SK-N-SH (cell line): Measurements from ENCODE around the gene RPL5. TPM values are rescaled to one million over a fixed set of nuclear protein-coding genes. Genes with fewer than 3 reads are reported as not detected.
A peak's percentile ranks its signal among the peaks of the same experiment; 100 is the strongest.

Experiments
- CTCF ChIA-PET: fragments of 300-600, 350-600 bp; formaldehyde crosslinking; extraction: SDS; loops from one replicate; lab custom pipeline; 2021; lab: Yijun Ruan, JAX
- POLR2A ChIA-PET: fragments of 350-600 bp; sonication (Branson Sonifier 250); formaldehyde crosslinking; extraction: SDS; loops from one replicate; lab custom pipeline; 2020; ENCODE audit warnings: antibody characterized with exemption, inconsistent platforms; lab: Yijun Ruan, JAX
- DNase-seq: peaks from one replicate; pipeline ENCODE4 v3.0.0; 2012
- H2AFZ ChIP-seq: fragments of 200-600 bp; sonication (generic); 2 replicates; pipeline ENCODE4 v1.8.1; 2016; ENCODE audit warnings: antibody characterized with exemption, mild to moderate bottlenecking, low read depth
- H3F3A ChIP-seq: fragments of 200-600 bp; sonication (generic); replicated peaks from 2 replicates; pipeline ENCODE3; 2016; ENCODE audit warnings: antibody characterized with exemption, mild to moderate bottlenecking; ENCODE audit not compliant: insufficient read depth
- H3K27ac ChIP-seq, 2 experiments: fragments of 200-500 bp in 1 of 2; fragments of 200-600 bp in 1 of 2; sonication (Bioruptor generic) in 1 of 2; sonication (generic), shearing (Covaris generic) in 1 of 2; 2 replicates each; pipeline versions ENCODE4 v1.5.1 to v1.6.1; 2014 to 2016; ENCODE audit warnings: low read depth in 2 of 2, inconsistent platforms in 1 of 2, low read length in 1 of 2, mild to moderate bottlenecking in 1 of 2, mixed read lengths in 1 of 2
- H3K27me3 ChIP-seq: fragments of 200-600 bp; sonication (generic), shearing (Covaris generic); 2 replicates; pipeline ENCODE4 v1.6.1; 2016; ENCODE audit warnings: mixed run types; ENCODE audit not compliant: insufficient read depth
- H3K36me3 ChIP-seq, 2 experiments: fragments of 200-500 bp in 1 of 2; fragments of 200-600 bp in 1 of 2; sonication (Bioruptor generic) in 1 of 2; sonication (generic) in 1 of 2; replicated peaks in 1 of 2; 2 replicates each; pipeline versions ENCODE3 to v1.5.1; 2014 to 2016; ENCODE audit warnings: low read length in 1 of 2, mild to moderate bottlenecking in 1 of 2; ENCODE audit not compliant: insufficient read depth in 2 of 2, control insufficient read depth in 1 of 2
- H3K4me1 ChIP-seq, 2 experiments: fragments of 200-500 bp in 1 of 2; fragments of 200-600 bp in 1 of 2; sonication (Bioruptor generic) in 1 of 2; sonication (generic), shearing (Covaris generic) in 1 of 2; 2 replicates each; pipeline versions ENCODE4 v1.5.1 to v1.6.1; 2014 to 2016; ENCODE audit warnings: low read depth in 1 of 2, low read length in 1 of 2, mixed run types in 1 of 2; ENCODE audit not compliant: insufficient read depth in 2 of 2, control insufficient read depth in 1 of 2
- H3K4me2 ChIP-seq: fragments of 200-600 bp; sonication (generic), shearing (Covaris generic); 2 replicates; pipeline ENCODE4 v1.6.1; 2017; ENCODE audit warnings: mixed run types
- H3K4me3 ChIP-seq, 2 experiments: fragments of 200-500 bp in 1 of 2; fragments of 200-600 bp in 1 of 2; sonication (Bioruptor generic) in 1 of 2; sonication (generic), shearing (Covaris generic) in 1 of 2; 2 replicates each; pipeline versions ENCODE4 v1.5.1 to v1.8.1; 2014 to 2016; ENCODE audit warnings: low read depth in 2 of 2, inconsistent platforms in 1 of 2, low read length in 1 of 2, mild to moderate bottlenecking in 1 of 2, mixed read lengths in 1 of 2, moderate library complexity in 1 of 2
- H3K79me2 ChIP-seq: fragments of 200-600 bp; sonication (generic); 2 replicates; pipeline ENCODE4 v1.8.1; 2017; ENCODE audit warnings: mild to moderate bottlenecking; ENCODE audit not compliant: insufficient read depth
- H3K9ac ChIP-seq: fragments of 200-600 bp; sonication (generic); 2 replicates; pipeline ENCODE4 v1.6.1; 2017; ENCODE audit warnings: mixed run types
- H3K9me2 ChIP-seq: fragments of 200-600 bp; sonication (generic); 2 replicates; pipeline ENCODE4 v1.6.1; 2017; ENCODE audit warnings: mixed run types
- H3K9me3 ChIP-seq: fragments of 200-600 bp; sonication (generic); 2 replicates; pipeline ENCODE4 v1.6.1; 2017; ENCODE audit warnings: mixed run types, mild to moderate bottlenecking, moderate library complexity
- H4K20me1 ChIP-seq: fragments of 200-600 bp; sonication (generic); 2 replicates; pipeline ENCODE4 v1.6.1; 2017; ENCODE audit warnings: mild to moderate bottlenecking, mixed run types; ENCODE audit not compliant: insufficient read depth
- CTCF ChIP-seq: fragments of 200-600 bp; sonication (generic); IDR thresholded peaks from 2 replicates; pipeline ENCODE4 v1.6.1; 2017; ENCODE audit warnings: antibody characterized with exemption, mild to moderate bottlenecking, moderate library complexity
- ELF1 ChIP-seq: IDR thresholded peaks from 2 replicates; pipeline ENCODE4 v1.4.0; 2012
- EZH2phosphoT487 ChIP-seq: fragments of 200-600 bp; sonication (generic); IDR thresholded peaks from 2 replicates; pipeline ENCODE4 v1.6.1; 2017; ENCODE audit warnings: low read depth, mixed run types, mild to moderate bottlenecking, antibody characterized with exemption, moderate library complexity, borderline replicate concordance
- FOSL2 ChIP-seq: IDR thresholded peaks from 2 replicates; pipeline ENCODE4 v1.4.0; 2012; ENCODE audit warnings: low read depth, mild to moderate bottlenecking, moderate library complexity, borderline replicate concordance
- FOXJ3 ChIP-seq: sonication (generic); formaldehyde crosslinking; IDR thresholded peaks from 2 replicates; pipeline ENCODE4 v1.5.1; 2020; ENCODE audit warnings: mild to moderate bottlenecking, missing genetic modification reagents
- GABPA ChIP-seq: IDR thresholded peaks from 2 replicates; pipeline ENCODE4 v1.4.0; 2012; ENCODE audit warnings: low read depth, mild to moderate bottlenecking
- MEF2A ChIP-seq: IDR thresholded peaks from 2 replicates; pipeline ENCODE4 v1.4.0; 2012; ENCODE audit warnings: low read depth, borderline replicate concordance
- POLR2AphosphoS5 ChIP-seq: IDR thresholded peaks from 2 replicates; pipeline ENCODE4 v1.6.1; 2012; ENCODE audit warnings: low read depth, low read length
- RAD21 ChIP-seq: IDR thresholded peaks from 2 replicates; pipeline ENCODE4 v1.6.1; 2012; ENCODE audit warnings: mild to moderate bottlenecking, low read length
- RFX5 ChIP-seq: IDR thresholded peaks from 2 replicates; pipeline ENCODE4 v1.6.1; 2012; ENCODE audit warnings: mild to moderate bottlenecking, improper control_type of control experiment, low read length
- SMC3 ChIP-seq: IDR thresholded peaks from 2 replicates; pipeline ENCODE4 v1.6.1; 2012; ENCODE audit warnings: low read depth, low read length, improper control_type of control experiment
- TAF1 ChIP-seq: IDR thresholded peaks from 2 replicates; pipeline ENCODE4 v1.6.1; 2012; ENCODE audit warnings: low read depth, mild to moderate bottlenecking, low read length, moderate library complexity, borderline replicate concordance
- whole genome bisulfite sequencing: methylation state at CpG from one replicate; pipeline ENCODE4 v1.1.6; 2017; ENCODE audit warnings: low lambda C conversion rate; 5-methylcytosine and 5-hydroxymethylcytosine counted together
- polyA plus RNA-seq, 3 experiments: library from polyadenylated mRNA; depleted of rRNA; stranded (reverse); fragments of >200 nt; gene quantifications; 2 replicates each; pipeline ENCODE4 v1.2.3, GENCODE V29; 2012

RPL5 gene
- polyA plus RNA-seq, 1 of the 3 experiments (the other 2 are of a cell fraction) = 1,489 TPM

- Histone ChIP-seq H3K4me3 (no peak overlapping the region), H3K79me2 (no peaks in the 10 kb centered on the region), H3K9ac (no peak overlapping the region), H3K27ac (no peak overlapping the region), H3K9me2 (no peaks in the 10 kb centered on the region), H4K20me1 (no peaks in the 10 kb centered on the region), H3K4me1 (no peaks in the 10 kb centered on the region), H3K27me3 (no peaks in the 10 kb centered on the region), H3K36me3 (no peaks in the 10 kb centered on the region), H3K9me3 (no peaks in the 10 kb centered on the region), H3K4me2 (no peak overlapping the region), H2AFZ (no peak overlapping the region), H3F3A (no peaks in the 10 kb centered on the region)
- 6% methylated on average over 1 of the region's 1 CpG for WGBS
- no peak for DNase-seq
- ChIA-PET CTCF (interaction anchor here (0.6 to 2.8 kb wide), 5 partner anchors 15 to 507 kb away, joined by 3 to 17 read pairs (median 4); partner anchors contain the start of gene RPL5), POLR2A (no interaction called here)
- TF ChIP-seq EZH2phosphoT487 (no peak), RFX5 (no peak), POLR2AphosphoS5 (no peak), FOSL2 (no peak), ELF1 (no peak)
Observed at GRCh38 chr1:92817137-92817697, 14.6 kb upstream of the RPL5 start.

- no peak overlapping the region for H3K4me2 ChIP-seq
- DNase-seq = peak; percentile 38
- CTCF ChIA-PET = interaction anchor here (0.5 to 2.8 kb wide), 18 partner anchors 10 to 827 kb away, joined by 3 to 17 read pairs (median 4); partner anchors contain the start of genes EVI5 and RPL5
- no peaks in the 10 kb centered on the region for H3F3A ChIP-seq
- H3K79me2 ChIP-seq = no peaks in the 10 kb centered on the region
- no peaks in the 10 kb centered on the region for H3K9me3 ChIP-seq
- no peak overlapping the region for H2AFZ ChIP-seq
- H4K20me1 ChIP-seq = no peaks in the 10 kb centered on the region
- H3K27me3 ChIP-seq = no peaks in the 10 kb centered on the region
- no peak overlapping the region for H3K9ac ChIP-seq
- TF ChIP-seq FOXJ3 (CRISPR knock-in tag) = no peak
- TF ChIP-seq CTCF = peak; percentile 65
- TF ChIP-seq SMC3 = peak; percentile 53
- peak; percentile 61 for TF ChIP-seq RAD21
- TF ChIP-seq GABPA = no peak
- TF ChIP-seq ELF1 = no peak
- no peak for TF ChIP-seq TAF1
- no peak for TF ChIP-seq MEF2A
- TF ChIP-seq, all 33 proteins: peak for 3
- no peaks in the 10 kb centered on the region for H3K36me3 ChIP-seq
- no peak overlapping the region for H3K27ac ChIP-seq
- H3K9me2 ChIP-seq = no peaks in the 10 kb centered on the region
- POLR2A ChIA-PET = interaction anchor here (1.8 kb wide), 1 partner anchor 14 kb away, joined by 8 read pairs; the partner anchor contains the start of gene RPL5
- H3K4me1 ChIP-seq = no peaks in the 10 kb centered on the region
- no peak overlapping the region; a peak in 1 of 4 replicates for H3K4me3 ChIP-seq
- 91% methylated on average over 3 of the region's 3 CpGs for WGBS
Observed at GRCh38 chr1:92817986-92818764, 13.7 kb upstream of the RPL5 start.
